ENCODE measurements around the gene FARSB. TPM values are rescaled to one million over a fixed set of nuclear protein-coding genes. Genes with fewer than 3 reads are reported as not detected.

FARSB gene
- polyA plus RNA-seq, 4 donors: 9.2 to 31.9 (median 15.9) TPM

- H3K9me3 ChIP-seq (ENCODE audit: control insufficient read depth in 2 of 2, insufficient read depth in 1 of 2, low read depth in 1 of 2, low read length in 1 of 2): no peaks in the 10 kb centered on the region
- DNase-seq (no peak), FAIRE-seq (no peak)
- peak overlapping the region in 2 of 3 donors; percentile 50 to 75 for H3K27ac ChIP-seq (ENCODE audit: low read depth in 1 of 3, low read length in 2 of 3)
- no peak overlapping the region for H3K4me3 ChIP-seq (ENCODE audit: low read depth in 1 of 3, low read length in 3 of 3)
- peaks cover 0 to 2% (median 2%) of the 10 kb centered on the region in 3 donors for H3K36me3 ChIP-seq (ENCODE audit: control insufficient read depth in 3 of 3, insufficient read depth in 2 of 3, low read depth in 1 of 3, low read length in 3 of 3)
- peaks cover 6 to 15% (median 14%) of the 10 kb centered on the region in 3 donors for H3K4me1 ChIP-seq (ENCODE audit: control insufficient read depth in 3 of 3, insufficient read depth in 2 of 3, low read depth in 1 of 3, low read length in 2 of 3)
- no peaks in the 10 kb centered on the region for H3K27me3 ChIP-seq (ENCODE audit: control insufficient read depth in 3 of 3, insufficient read depth in 3 of 3, low read length in 3 of 3)
Observed at GRCh38 chr2:222653280-222653679, 2.6 kb downstream of the FARSB start.

- DNase-seq: peak in 1 of 2 donors; percentile 84
- no peak for FAIRE-seq
Observed at GRCh38 chr2:222652491-222653255, 3.2 kb downstream of the FARSB start.

GRCh38 chr2:222651718-222652418, 4.0 kb downstream of the FARSB start:
- no peak for FAIRE-seq
- Histone ChIP-seq H3K27ac (ENCODE audit: low read depth in 1 of 3, low read length in 2 of 3) (peak overlapping the region in 2 of 3 donors; percentile 76 to 86), H3K4me3 (ENCODE audit: low read depth in 1 of 3, low read length in 3 of 3) (no peak overlapping the region), H3K4me1 (ENCODE audit: control insufficient read depth in 3 of 3, insufficient read depth in 2 of 3, low read depth in 1 of 3, low read length in 2 of 3) (peaks cover 6 to 15% (median 14%) of the 10 kb centered on the region in 3 donors), H3K27me3 (ENCODE audit: control insufficient read depth in 3 of 3, insufficient read depth in 3 of 3, low read length in 3 of 3) (no peaks in the 10 kb centered on the region), H3K36me3 (ENCODE audit: control insufficient read depth in 3 of 3, insufficient read depth in 2 of 3, low read depth in 1 of 3, low read length in 3 of 3) (peaks cover 2 to 12% (median 5%) of the 10 kb centered on the region in 3 donors), H3K9me3 (ENCODE audit: control insufficient read depth in 2 of 2, insufficient read depth in 1 of 2, low read depth in 1 of 2, low read length in 1 of 2) (no peaks in the 10 kb centered on the region)
- no peak for DNase-seq
- 87 to 91% (median 89%) methylated on average over 4 of the region's 4 CpGs for WGBS, 3 donors

More at GRCh38 chr2:222652491-222653255, 3.2 kb downstream of the FARSB start:
- H3K4me3 ChIP-seq (ENCODE audit: low read depth in 1 of 3, low read length in 3 of 3): no peak overlapping the region
- no peaks in the 10 kb centered on the region for H3K9me3 ChIP-seq (ENCODE audit: control insufficient read depth in 2 of 2, insufficient read depth in 1 of 2, low read depth in 1 of 2, low read length in 1 of 2)
- no peaks in the 10 kb centered on the region for H3K27me3 ChIP-seq (ENCODE audit: control insufficient read depth in 3 of 3, insufficient read depth in 3 of 3, low read length in 3 of 3)
- H3K36me3 ChIP-seq (ENCODE audit: control insufficient read depth in 3 of 3, insufficient read depth in 2 of 3, low read depth in 1 of 3, low read length in 3 of 3): peaks cover 2 to 5% (median 2%) of the 10 kb centered on the region in 3 donors
- WGBS, 3 donors: 25 to 54% (median 32%) methylated on average over 8 of the region's 8 CpGs
- H3K4me1 ChIP-seq (ENCODE audit: control insufficient read depth in 3 of 3, insufficient read depth in 2 of 3, low read depth in 1 of 3, low read length in 2 of 3): peaks cover 6 to 15% (median 14%) of the 10 kb centered on the region in 3 donors
- H3K27ac ChIP-seq (ENCODE audit: low read depth in 1 of 3, low read length in 2 of 3): peak overlapping the region in 2 of 3 donors; percentile 76 to 86

- Histone ChIP-seq H3K9me3 (ENCODE audit: control insufficient read depth in 2 of 2, insufficient read depth in 1 of 2, low read depth in 1 of 2, low read length in 1 of 2) (no peaks in the 10 kb centered on the region), H3K4me3 (ENCODE audit: low read depth in 1 of 3, low read length in 3 of 3) (no peak overlapping the region), H3K27ac (ENCODE audit: low read depth in 1 of 3, low read length in 2 of 3) (peak overlapping the region in 1 of 3 donors; percentile 28), H3K36me3 (ENCODE audit: control insufficient read depth in 3 of 3, insufficient read depth in 2 of 3, low read depth in 1 of 3, low read length in 3 of 3) (peaks cover 2 to 12% (median 5%) of the 10 kb centered on the region in 3 donors), H3K4me1 (ENCODE audit: control insufficient read depth in 3 of 3, insufficient read depth in 2 of 3, low read depth in 1 of 3, low read length in 2 of 3) (peaks cover 6 to 14% (median 13%) of the 10 kb centered on the region in 3 donors), H3K27me3 (ENCODE audit: control insufficient read depth in 3 of 3, insufficient read depth in 3 of 3, low read length in 3 of 3) (no peaks in the 10 kb centered on the region)
- DNase-seq: peak in 1 of 2 donors; percentile 61
- FAIRE-seq: no peak
- 69 to 83% (median 80%) methylated on average over 3 of the region's 3 CpGs for WGBS, 3 donors
Observed at GRCh38 chr2:222649801-222650200, 6.1 kb downstream of the FARSB start.

- no peak for FAIRE-seq
Observed at GRCh38 chr2:222646008-222646407, 9.9 kb downstream of the FARSB start.

GRCh38 chr2:222643134-222643533, 12.8 kb downstream of the FARSB start:
- FAIRE-seq: no peak
- no peak for DNase-seq
- Histone ChIP-seq H3K36me3 (ENCODE audit: control insufficient read depth in 3 of 3, insufficient read depth in 2 of 3, low read depth in 1 of 3, low read length in 3 of 3) (peaks cover 2 to 21% (median 11%) of the 10 kb centered on the region in 3 donors), H3K4me3 (ENCODE audit: low read depth in 1 of 3, low read length in 3 of 3) (no peak overlapping the region), H3K27me3 (ENCODE audit: control insufficient read depth in 3 of 3, insufficient read depth in 3 of 3, low read length in 3 of 3) (no peaks in the 10 kb centered on the region), H3K4me1 (ENCODE audit: control insufficient read depth in 3 of 3, insufficient read depth in 2 of 3, low read depth in 1 of 3, low read length in 2 of 3) (no peaks in the 10 kb centered on the region), H3K27ac (ENCODE audit: low read depth in 1 of 3, low read length in 2 of 3) (no peak overlapping the region), H3K9me3 (ENCODE audit: control insufficient read depth in 2 of 2, insufficient read depth in 1 of 2, low read depth in 1 of 2, low read length in 1 of 2) (no peaks in the 10 kb centered on the region)
- 92 to 98% (median 97%) methylated on average over 1 of the region's 1 CpG for WGBS, 3 donors

More at GRCh38 chr2:222646008-222646407, 9.9 kb downstream of the FARSB start:
- H3K27ac ChIP-seq (ENCODE audit: low read depth in 1 of 3, low read length in 2 of 3): no peak overlapping the region
- WGBS, 3 donors: 64 to 80% (median 78%) methylated on average over 3 of the region's 3 CpGs
- H3K36me3 ChIP-seq (ENCODE audit: control insufficient read depth in 3 of 3, insufficient read depth in 2 of 3, low read depth in 1 of 3, low read length in 3 of 3): peaks cover 2 to 18% (median 7%) of the 10 kb centered on the region in 3 donors
- peaks cover 0 to 7% (median 5%) of the 10 kb centered on the region in 3 donors for H3K4me1 ChIP-seq (ENCODE audit: control insufficient read depth in 3 of 3, insufficient read depth in 2 of 3, low read depth in 1 of 3, low read length in 2 of 3)
- no peaks in the 10 kb centered on the region for H3K9me3 ChIP-seq (ENCODE audit: control insufficient read depth in 2 of 2, insufficient read depth in 1 of 2, low read depth in 1 of 2, low read length in 1 of 2)
- no peak for DNase-seq
- H3K27me3 ChIP-seq (ENCODE audit: control insufficient read depth in 3 of 3, insufficient read depth in 3 of 3, low read length in 3 of 3): no peaks in the 10 kb centered on the region
- H3K4me3 ChIP-seq (ENCODE audit: low read depth in 1 of 3, low read length in 3 of 3): no peak overlapping the region

GRCh38 chr2:222641336-222641735, 14.6 kb downstream of the FARSB start:
- H3K9me3 ChIP-seq (ENCODE audit: control insufficient read depth in 2 of 2, insufficient read depth in 1 of 2, low read depth in 1 of 2, low read length in 1 of 2): no peaks in the 10 kb centered on the region
- no peak for DNase-seq
- no peak for FAIRE-seq
- H3K4me3 ChIP-seq (ENCODE audit: low read depth in 1 of 3, low read length in 3 of 3): no peak overlapping the region
- WGBS, 3 donors: 90 to 98% (median 97%) methylated on average over 2 of the region's 2 CpGs
- H3K36me3 ChIP-seq (ENCODE audit: control insufficient read depth in 3 of 3, insufficient read depth in 2 of 3, low read depth in 1 of 3, low read length in 3 of 3): peaks cover 4 to 15% (median 6%) of the 10 kb centered on the region in 3 donors
- H3K4me1 ChIP-seq (ENCODE audit: control insufficient read depth in 3 of 3, insufficient read depth in 2 of 3, low read depth in 1 of 3, low read length in 2 of 3): peaks cover 0 to 7% (median 2%) of the 10 kb centered on the region in 3 donors
- no peak overlapping the region for H3K27ac ChIP-seq (ENCODE audit: low read depth in 1 of 3, low read length in 2 of 3)
- no peaks in the 10 kb centered on the region for H3K27me3 ChIP-seq (ENCODE audit: control insufficient read depth in 3 of 3, insufficient read depth in 3 of 3, low read length in 3 of 3)

- Histone ChIP-seq H3K4me3 (ENCODE audit: low read depth in 1 of 3, low read length in 3 of 3) (no peak overlapping the region), H3K27me3 (ENCODE audit: control insufficient read depth in 3 of 3, insufficient read depth in 3 of 3, low read length in 3 of 3) (no peaks in the 10 kb centered on the region), H3K4me1 (ENCODE audit: control insufficient read depth in 3 of 3, insufficient read depth in 2 of 3, low read depth in 1 of 3, low read length in 2 of 3) (peaks cover 0 to 7% (median 2%) of the 10 kb centered on the region in 3 donors), H3K36me3 (ENCODE audit: control insufficient read depth in 3 of 3, insufficient read depth in 2 of 3, low read depth in 1 of 3, low read length in 3 of 3) (peaks cover 7 to 18% (median 8%) of the 10 kb centered on the region in 3 donors), H3K27ac (ENCODE audit: low read depth in 1 of 3, low read length in 2 of 3) (peak overlapping the region in 2 of 3 donors; percentile 24 to 87), H3K9me3 (ENCODE audit: control insufficient read depth in 2 of 2, insufficient read depth in 1 of 2, low read depth in 1 of 2, low read length in 1 of 2) (no peaks in the 10 kb centered on the region)
- WGBS, 3 donors: 10 to 65% (median 64%) methylated on average over 1 of the region's 1 CpG
- DNase-seq (peak; percentile 75 to 78), FAIRE-seq (no peak)
Observed at GRCh38 chr2:222637067-222637466, 18.8 kb downstream of the FARSB start.

Data from small intestine (tissue), 7 donors.